HG03354 (cell line): ENCODE measurements around the gene TSPAN8.

Source experiments
- ATAC-seq: cut with Tn5 transposase; IDR thresholded peaks from one replicate; pipeline ENCODE4 v1.9.1; 2021; ENCODE audit warnings: mild to moderate bottlenecking; ENCODE audit not compliant: unreplicated experiment, poor library complexity, severe bottlenecking

Gene TSPAN8

GRCh38 chr12:71157601-71158233 is at the start of gene TSPAN8:
Gene TSPAN8 (minus strand): TSS chr12:71157999. CDS start chr12:71157678, 321 bp downstream.
- no peak for ATAC-seq

DNA sequence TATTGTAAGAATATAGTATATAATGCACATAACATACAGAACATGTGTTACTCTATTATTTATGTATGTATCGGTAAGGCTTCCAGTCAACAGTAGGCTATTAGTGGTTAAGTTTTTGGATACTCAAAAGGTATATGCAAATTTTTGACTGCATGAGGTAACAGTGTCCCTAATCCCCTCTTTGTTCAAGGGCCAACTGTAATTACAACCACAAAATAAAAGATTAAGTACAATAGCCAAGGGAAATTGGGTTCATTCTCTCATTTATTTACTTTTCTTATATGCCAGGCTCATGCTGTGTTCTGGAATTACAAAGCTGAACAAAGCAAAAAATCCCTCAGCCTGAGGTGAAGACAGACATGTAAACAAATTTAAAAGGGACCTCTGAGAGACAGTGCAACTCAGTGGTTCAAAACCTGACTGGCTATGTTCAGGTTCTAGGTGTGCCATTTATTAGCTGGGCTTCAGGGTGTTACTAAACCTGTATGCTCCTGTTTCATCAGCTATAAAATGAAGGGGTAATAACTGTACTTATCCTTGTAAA is 43.4 kb upstream of the TSPAN8 start:
- ATAC-seq: no peak

DNA sequence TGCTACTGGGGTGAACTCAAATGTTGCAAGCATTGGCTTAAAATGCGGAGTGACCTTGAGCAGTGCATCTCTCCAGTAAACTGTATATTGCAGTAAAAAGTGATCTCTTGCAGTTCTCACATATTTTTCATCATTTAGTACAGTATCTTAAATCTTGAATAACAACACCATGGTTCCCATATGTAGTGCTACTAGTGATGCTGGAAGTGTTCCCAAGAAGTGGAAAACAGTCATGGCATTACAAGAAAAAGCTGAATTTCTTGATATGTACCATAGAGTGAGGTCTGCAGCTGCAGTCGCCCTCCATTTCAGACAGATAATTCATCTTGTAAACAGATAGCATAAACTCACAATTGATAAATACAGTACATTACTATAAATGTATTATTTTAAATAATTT is 42.9 kb upstream of the TSPAN8 start:
- no peak for ATAC-seq

DNA sequence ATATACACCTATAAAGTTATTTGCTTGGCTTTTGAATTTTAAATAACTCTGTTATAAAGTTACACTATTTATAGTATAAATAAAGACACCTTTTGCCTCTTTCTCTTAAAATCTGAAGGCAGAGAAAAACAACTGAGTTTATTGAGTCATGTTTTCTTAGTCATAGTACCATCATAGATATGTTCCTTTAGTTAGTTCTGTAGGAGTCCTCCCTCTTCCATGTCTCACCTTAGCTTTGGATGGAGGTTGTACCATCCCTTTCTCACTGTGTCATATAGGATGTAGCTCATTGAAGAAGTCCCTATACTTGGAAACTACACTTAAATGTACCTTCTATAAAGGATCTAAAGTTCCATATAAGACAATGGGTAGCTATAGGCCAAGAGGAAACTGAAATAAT is 39.7 kb upstream of the TSPAN8 start:
- no peak for ATAC-seq

DNA sequence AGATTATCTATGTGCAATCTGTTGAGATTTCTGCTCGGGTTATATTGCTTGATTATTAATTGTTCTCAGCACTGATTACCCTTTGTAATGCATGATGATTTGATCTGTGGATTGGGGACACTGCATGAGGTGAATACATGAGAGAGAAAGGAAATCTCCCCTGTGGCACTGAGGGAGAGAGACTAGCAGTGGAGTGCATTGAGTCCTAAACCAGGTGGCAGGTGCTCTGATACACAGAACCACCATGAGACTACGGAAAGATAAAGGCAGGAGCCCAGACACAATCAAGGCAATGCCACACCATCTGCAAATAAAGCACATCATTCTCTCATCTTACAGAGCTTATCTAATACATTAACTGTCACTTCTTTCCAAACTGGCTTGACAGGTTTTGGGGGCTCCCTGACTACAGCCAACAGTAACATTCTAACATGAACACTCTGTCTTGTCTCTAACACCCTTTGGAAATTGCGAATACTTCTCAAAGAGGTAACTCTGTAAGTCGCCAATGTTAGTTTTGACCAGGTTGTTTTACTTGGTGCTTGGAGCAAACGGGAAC is 37.6 kb upstream of the TSPAN8 start:
- ATAC-seq: no peak

DNA sequence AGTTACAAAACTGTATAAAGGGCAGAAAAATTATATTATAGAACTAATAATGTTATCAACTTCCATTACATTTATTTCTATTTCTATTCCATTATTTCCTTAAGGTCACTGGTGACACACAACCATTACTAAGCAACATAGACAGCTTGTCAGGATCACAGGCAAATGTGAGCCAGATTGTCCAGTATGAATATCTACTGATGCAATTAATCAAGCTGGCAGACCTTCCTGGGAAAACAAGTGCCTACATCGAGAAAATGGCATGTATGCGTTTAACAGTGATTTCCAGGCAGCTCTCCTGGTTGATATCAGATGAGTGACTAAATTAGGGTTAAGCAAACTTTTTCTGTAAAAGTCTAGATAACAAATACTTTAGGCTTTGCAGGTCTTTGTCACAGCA is 36.9 kb upstream of the TSPAN8 start:
- ATAC-seq: no peak

DNA sequence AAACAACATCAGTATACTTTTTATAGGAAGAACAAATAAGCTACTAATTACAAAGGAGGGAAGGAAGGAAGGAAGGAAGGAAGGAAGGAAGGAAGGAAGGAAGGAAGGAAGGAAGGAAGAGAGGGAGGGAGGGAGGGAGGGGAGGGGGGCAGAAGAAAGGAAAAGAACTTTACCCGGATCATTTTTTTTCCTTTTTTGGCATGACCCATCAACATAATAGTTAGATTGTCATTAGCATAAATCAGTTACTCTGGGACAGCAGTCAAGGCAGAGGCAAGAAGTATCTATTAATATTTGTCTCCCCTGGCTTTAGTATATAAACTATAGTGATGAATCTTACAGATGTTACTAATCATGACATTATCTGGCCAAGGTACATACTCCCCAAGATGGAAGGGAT is 35.2 kb upstream of the TSPAN8 start:
- no peak for ATAC-seq

DNA sequence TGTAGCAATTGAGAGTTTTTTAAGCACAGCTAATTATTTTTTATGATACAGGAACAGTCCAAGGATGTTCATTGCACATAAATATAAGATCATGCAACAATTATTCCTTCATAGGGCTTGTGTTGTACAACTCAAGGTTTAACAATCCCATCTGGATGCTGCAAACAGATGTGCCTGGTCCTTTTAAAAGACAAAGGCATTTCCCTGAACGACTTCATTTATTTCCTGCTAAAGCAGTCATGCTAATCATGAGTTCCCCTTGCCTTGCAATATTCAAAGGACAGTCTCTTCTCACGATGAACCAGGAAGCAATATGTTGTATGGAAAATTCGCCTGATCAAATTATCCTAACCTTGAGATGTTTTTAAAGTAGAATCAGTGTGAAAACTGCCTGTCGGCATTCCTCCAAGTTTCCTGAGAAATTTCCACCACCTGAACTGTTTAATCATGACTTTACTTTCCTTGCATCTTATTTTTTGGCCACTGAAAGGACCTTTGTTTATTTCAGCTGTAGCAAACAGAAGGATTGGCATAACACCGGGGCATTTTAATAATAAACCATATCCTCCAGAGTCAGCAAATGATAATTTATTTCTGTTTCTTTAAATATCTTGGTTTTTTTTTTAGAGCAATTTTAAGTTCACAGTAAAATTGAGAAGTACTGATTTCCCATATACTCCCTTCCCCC is 33.9 kb upstream of the TSPAN8 start:
- ATAC-seq: no peak

DNA sequence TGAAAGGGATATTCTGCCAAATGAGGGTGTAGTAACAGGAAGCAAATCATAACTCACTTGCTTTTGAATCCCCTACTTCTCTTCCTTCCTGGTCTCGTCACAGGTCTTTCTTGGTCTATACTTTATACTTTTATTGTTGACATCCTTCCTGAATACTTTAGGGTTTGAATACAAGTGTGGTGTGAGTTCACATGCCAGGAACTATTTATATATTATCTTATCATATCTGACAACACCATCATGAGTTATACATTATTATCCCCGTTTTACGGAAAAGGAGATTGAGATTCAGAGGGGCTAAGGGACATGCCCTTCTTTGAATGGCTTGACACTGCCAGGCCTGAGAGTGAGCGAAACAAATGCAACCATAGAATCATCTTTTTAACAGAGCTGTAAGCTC is 33.0 kb upstream of the TSPAN8 start:
- ATAC-seq: no peak

GRCh38 chr12:71187379-71187778 is 29.6 kb upstream of the TSPAN8 start:
- no peak for ATAC-seq

DNA sequence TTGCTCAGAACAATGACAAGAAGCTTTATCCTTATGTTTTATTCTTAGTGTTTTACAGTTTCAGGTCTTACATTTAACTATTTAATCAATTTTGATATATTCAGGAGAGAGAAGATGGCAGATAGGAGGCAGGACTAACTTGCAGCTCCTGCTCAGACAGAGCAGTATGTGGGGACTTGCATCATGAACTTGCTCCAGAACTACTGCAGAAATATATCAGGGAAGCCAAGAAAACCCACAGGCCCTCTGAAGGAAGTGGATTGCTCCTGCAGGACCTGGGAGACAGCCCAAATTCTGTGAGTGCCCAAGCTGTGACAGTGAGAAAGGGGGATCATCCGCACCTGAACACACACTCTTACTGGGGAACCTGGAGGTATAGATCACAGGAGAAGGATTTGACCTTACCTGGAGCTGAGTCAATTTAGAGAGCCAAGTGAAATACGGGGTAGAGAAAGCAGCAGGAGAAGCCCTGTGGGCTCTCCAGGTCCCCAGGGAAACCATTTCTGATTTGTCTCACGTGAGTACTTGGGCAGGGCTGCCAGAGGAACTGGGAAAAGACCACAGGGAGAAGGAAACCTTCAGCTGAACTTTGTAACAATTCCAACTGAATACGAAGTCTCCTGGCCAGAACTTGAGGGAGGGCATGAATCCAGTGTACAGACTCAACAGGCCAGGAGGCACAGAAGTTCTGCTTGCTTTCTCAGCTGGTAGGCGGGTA is 28.9 kb upstream of the TSPAN8 start:
- no peak for ATAC-seq

GRCh38 chr12:71183846-71184245 is 26.0 kb upstream of the TSPAN8 start:
- ATAC-seq: no peak

DNA sequence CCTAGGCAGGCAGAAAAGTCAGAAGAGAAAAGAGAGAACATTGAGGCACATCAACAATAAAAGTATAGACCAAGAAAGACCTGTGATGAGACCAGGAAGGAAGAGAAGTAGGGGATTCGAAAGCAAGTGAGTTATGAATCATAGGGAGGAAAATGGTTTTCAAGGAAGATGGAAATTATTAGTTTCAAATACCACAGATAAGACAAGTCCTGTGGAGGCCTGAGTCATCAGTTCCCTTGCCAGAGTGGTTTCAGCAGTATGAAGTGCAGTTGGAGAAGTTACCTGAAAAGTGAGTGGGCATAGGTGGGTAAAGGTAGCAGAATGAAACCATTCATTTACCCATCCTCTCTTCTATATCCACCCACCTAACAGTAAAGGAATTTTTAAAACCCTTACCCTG is 25.2 kb upstream of the TSPAN8 start:
- ATAC-seq: no peak

DNA sequence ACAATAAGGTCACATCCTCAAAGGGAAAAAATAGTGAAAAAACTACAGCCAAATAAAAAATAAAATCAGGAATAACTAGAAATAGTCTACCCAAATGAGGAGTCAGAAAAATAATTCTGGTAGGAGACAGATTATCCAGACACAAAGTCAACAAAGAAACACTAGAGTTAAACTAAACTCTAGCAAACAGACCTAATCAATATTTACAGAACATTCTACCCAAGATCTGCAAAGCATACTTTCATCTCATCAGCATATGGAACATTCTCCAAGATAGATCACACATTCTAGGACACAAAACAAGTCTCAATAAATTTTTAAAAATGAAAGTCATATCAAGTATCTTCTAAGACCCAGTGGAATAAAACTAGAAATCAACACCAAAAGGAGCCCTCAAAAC is 20.4 kb upstream of the TSPAN8 start:
- ATAC-seq: no peak

DNA sequence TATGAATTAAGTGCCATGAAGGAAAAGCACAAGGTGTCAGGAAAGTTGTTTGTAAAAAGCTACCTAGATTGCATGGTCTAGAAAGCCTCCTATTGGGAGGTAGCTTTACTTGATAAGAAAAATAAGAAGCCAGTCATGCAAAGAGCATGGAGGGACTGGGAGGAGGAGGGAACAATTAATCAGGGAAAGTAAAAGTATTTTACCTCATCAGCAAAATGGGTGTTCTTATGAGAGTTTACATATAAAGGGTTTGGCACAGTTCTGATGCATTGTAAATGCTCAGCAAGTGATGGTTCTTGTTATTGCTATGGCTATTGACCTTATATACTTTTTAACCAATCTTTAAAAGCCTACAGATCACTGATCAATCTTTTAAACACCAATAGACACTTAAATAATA is 17.0 kb upstream of the TSPAN8 start:
- no peak for ATAC-seq

- no peak for ATAC-seq
These were observed 16.3 kb upstream of the TSPAN8 start for GRCh38 chr12:71174146-71174545.

- no peak for ATAC-seq
These were observed 12.7 kb upstream of the TSPAN8 start for GRCh38 chr12:71170456-71170855.

DNA sequence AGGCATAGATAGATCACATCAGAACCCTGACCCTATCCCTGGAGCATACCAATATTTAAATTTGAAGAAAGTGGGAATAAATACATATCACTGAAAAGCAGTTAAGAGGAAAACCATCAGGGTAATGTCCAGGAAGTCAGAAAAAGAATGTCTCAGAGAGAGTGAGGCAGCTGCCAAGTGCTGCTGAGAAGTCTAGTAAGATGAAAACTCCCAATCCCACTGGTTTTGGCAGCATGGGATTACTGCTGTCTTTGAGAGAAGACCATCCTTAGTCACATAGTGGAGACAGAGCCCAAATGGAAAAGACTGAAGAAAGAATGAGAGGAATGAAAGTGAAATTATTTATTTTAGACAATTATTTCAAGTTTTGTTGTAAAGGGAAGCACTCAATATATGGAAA is 11.5 kb upstream of the TSPAN8 start:
- ATAC-seq: no peak

GRCh38 chr12:71166862-71167496 is 9.2 kb upstream of the TSPAN8 start:
- ATAC-seq: no peak

DNA sequence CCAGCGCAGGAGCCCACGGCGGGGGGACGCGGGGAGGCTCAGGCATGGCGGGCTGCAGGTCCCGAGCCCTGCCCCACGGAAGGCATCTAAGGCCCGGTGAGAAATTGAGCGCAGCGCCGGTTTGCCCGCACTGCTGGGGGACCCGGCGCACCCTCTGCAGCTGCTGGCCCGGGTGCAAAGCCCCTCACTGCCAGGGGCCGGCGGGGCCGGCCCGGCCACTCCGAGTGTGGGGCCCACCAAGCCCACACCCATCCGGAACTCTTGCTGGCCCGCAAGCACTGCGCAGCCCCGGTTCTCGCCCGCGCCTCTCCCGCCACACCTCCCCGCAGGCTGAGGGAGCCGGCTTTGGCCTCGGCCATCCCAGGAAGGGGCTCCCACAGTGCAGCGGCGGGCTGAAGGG is 8.5 kb upstream of the TSPAN8 start:
- ATAC-seq: no peak
